BE2C (cell line): Measurements from ENCODE around the gene ZNF777.

Experiments
- DNase-seq: peaks from one replicate; pipeline ENCODE4 v3.0.0-alpha.2; 2020
- H3K27me3 ChIP-seq: fragments of 250-450 bp; sonication (Bioruptor Pico); 2 replicates; pipeline ENCODE4 v1.5.1; 2020; ENCODE audit warnings: mild to moderate bottlenecking
- H3K36me3 ChIP-seq: fragments of 250-450 bp; sonication (Bioruptor Pico); 2 replicates; pipeline ENCODE4 v1.5.1; 2020; ENCODE audit warnings: mild to moderate bottlenecking
- H3K4me1 ChIP-seq: fragments of 250-450 bp; sonication (Bioruptor Pico); 2 replicates; pipeline ENCODE4 v1.5.1; 2020
- H3K4me3 ChIP-seq: 2 replicates; pipeline ENCODE4 v1.5.1; 2011; ENCODE audit warnings: low read depth, low read length
- H3K9me3 ChIP-seq: fragments of 250-450 bp; sonication (Bioruptor Pico); 2 replicates; pipeline ENCODE4 v1.5.1; 2020
- CTCF ChIP-seq: IDR thresholded peaks from 2 replicates; pipeline ENCODE4 v1.5.1; 2012; ENCODE audit warnings: mild to moderate bottlenecking, low read depth, low read length

The ZNF777 gene

GRCh38 chr7:149385195-149385950 lies 75.5 kb downstream of the ZNF777 start:
- DNase-seq: no peak
- Histone ChIP-seq H3K36me3 (no peaks in the 10 kb centered on the region), H3K4me1 (no peaks in the 10 kb centered on the region), H3K4me3 (no peak overlapping the region), H3K9me3 (no peaks in the 10 kb centered on the region), H3K27me3 (peaks cover 11% of the 10 kb centered on the region)
- TF ChIP-seq CTCF: no peak
